Fibroblast of skin of right biceps (primary cell): ENCODE data around the gene VSTM4.
A peak's percentile ranks its signal among the peaks of the same experiment; 100 is the strongest.

Experiments used
- DNase-seq: peaks from one replicate; pipeline ENCODE4 v3.0.0-alpha.2; 2013

The VSTM4 gene

GRCh38 chr10:49090696-49091380 lies 24.5 kb downstream of the VSTM4 start:
- no peak for DNase-seq

- DNase-seq, result no peak
Observed at GRCh38 chr10:49090189-49090575, 25.1 kb downstream of the VSTM4 start.

GRCh38 chr10:49089557-49090188 lies 25.6 kb downstream of the VSTM4 start:
- DNase-seq, result peak; percentile 15

- DNase-seq, result no peak
Observed at GRCh38 chr10:49089152-49089551, 26.2 kb downstream of the VSTM4 start.

GRCh38 chr10:49086889-49087288 lies 28.4 kb downstream of the VSTM4 start:
- DNase-seq, result no peak

- no peak for DNase-seq
Observed at GRCh38 chr10:49083261-49083660, 32.1 kb downstream of the VSTM4 start.

- no peak for DNase-seq
Observed at GRCh38 chr10:49082766-49083165, 32.6 kb downstream of the VSTM4 start.

GRCh38 chr10:49081547-49082275 lies 33.6 kb downstream of the VSTM4 start:
- DNase-seq, result no peak

- DNase-seq, result no peak
Observed at GRCh38 chr10:49080965-49081364, 34.4 kb downstream of the VSTM4 start.

GRCh38 chr10:49080071-49080470 lies 35.3 kb downstream of the VSTM4 start:
- DNase-seq, result peak; percentile 24

GRCh38 chr10:49079499-49079898 lies 35.8 kb downstream of the VSTM4 start:
- DNase-seq, result no peak

- no peak for DNase-seq
Observed at GRCh38 chr10:49079072-49079471, 36.2 kb downstream of the VSTM4 start.

- no peak for DNase-seq
Observed at GRCh38 chr10:49078433-49078832, 36.9 kb downstream of the VSTM4 start.

GRCh38 chr10:49076741-49077521 lies 38.4 kb downstream of the VSTM4 start:
- peak; percentile 28 for DNase-seq

GRCh38 chr10:49076319-49076718 lies 39.0 kb downstream of the VSTM4 start:
- no peak for DNase-seq

GRCh38 chr10:49075743-49076142 lies 39.6 kb downstream of the VSTM4 start:
- no peak for DNase-seq

- DNase-seq, result no peak
Observed at GRCh38 chr10:49074836-49075682, 40.3 kb downstream of the VSTM4 start.

- no peak for DNase-seq
Observed at GRCh38 chr10:49072166-49072885, 43.0 kb downstream of the VSTM4 start.

- DNase-seq, result no peak
Observed at GRCh38 chr10:49071160-49071761, 44.1 kb downstream of the VSTM4 start.

- DNase-seq, result no peak
Observed at GRCh38 chr10:49070701-49071100, 44.6 kb downstream of the VSTM4 start.

- no peak for DNase-seq
Observed at GRCh38 chr10:49068672-49069217, 46.6 kb downstream of the VSTM4 start.
